ENCODE results near the gene NAALAD2.

- no peak for TF ChIP-seq CTCF (IDR thresholded peaks at IDR 0.05; ENCODE audit: insufficient read depth, low read depth, low read length)
- TF ChIP-seq EZH2 (IDR thresholded peaks at IDR 0.05; ENCODE audit: insufficient read depth, low read length), result no peak
These were observed 101.1 kb downstream of the NAALAD2 start for GRCh38 chr11:90235526-90235925.

Data from astrocyte (in vitro differentiated cells and primary cell).